Measurements from ENCODE around the gene ICA1. TPM values are rescaled to one million over a fixed set of nuclear protein-coding genes. Genes with fewer than 3 reads are reported as not detected.

The ICA1 gene
- polyA plus RNA-seq, 4 donors, result 5.5 to 37.1 (median 28.9) TPM

- DNase-seq (ENCODE audit: low read depth in 4 of 4, low spot score in 3 of 4), result no peak
These were observed 93.6 kb downstream of the ICA1 start for GRCh38 chr7:8168336-8168735.

- DNase-seq (ENCODE audit: low read depth in 4 of 4, low spot score in 3 of 4), result no peak
These were observed 96.8 kb downstream of the ICA1 start for GRCh38 chr7:8165150-8165549.

- no peak for DNase-seq (ENCODE audit: low read depth in 4 of 4, low spot score in 3 of 4)
These were observed 99.8 kb downstream of the ICA1 start for GRCh38 chr7:8162181-8162580.

GRCh38 chr7:8161364-8161828, 100.6 kb downstream of the ICA1 start:
- DNase-seq (ENCODE audit: low read depth in 4 of 4, low spot score in 3 of 4), result no peak

- no peak for DNase-seq (ENCODE audit: low read depth in 4 of 4, low spot score in 3 of 4)
These were observed 101.1 kb downstream of the ICA1 start for GRCh38 chr7:8160779-8161345.

- DNase-seq (ENCODE audit: low read depth in 4 of 4, low spot score in 3 of 4), result no peak
These were observed 101.7 kb downstream of the ICA1 start for GRCh38 chr7:8160250-8160649.

- no peak for DNase-seq (ENCODE audit: low read depth in 4 of 4, low spot score in 3 of 4)
These were observed 102.4 kb downstream of the ICA1 start for GRCh38 chr7:8159595-8159994.

GRCh38 chr7:8157296-8157695, 104.7 kb downstream of the ICA1 start:
- no peak for DNase-seq (ENCODE audit: low read depth in 4 of 4, low spot score in 3 of 4)

- DNase-seq (ENCODE audit: low read depth in 4 of 4, low spot score in 3 of 4), result no peak
These were observed 106.1 kb downstream of the ICA1 start for GRCh38 chr7:8155836-8156235.

- DNase-seq (ENCODE audit: low read depth in 4 of 4, low spot score in 3 of 4), result no peak
These were observed 107.7 kb downstream of the ICA1 start for GRCh38 chr7:8154272-8154671.

GRCh38 chr7:8152489-8153192, 109.3 kb downstream of the ICA1 start:
- no peak for DNase-seq (ENCODE audit: low read depth in 4 of 4, low spot score in 3 of 4)

- DNase-seq (ENCODE audit: low read depth in 4 of 4, low spot score in 3 of 4), result no peak
These were observed 110.7 kb downstream of the ICA1 start for GRCh38 chr7:8151161-8151725.

- DNase-seq (ENCODE audit: low read depth in 4 of 4, low spot score in 3 of 4), result no peak
These were observed 112.7 kb downstream of the ICA1 start for GRCh38 chr7:8149222-8149621.

- no peak for DNase-seq (ENCODE audit: low read depth in 4 of 4, low spot score in 3 of 4)
These were observed 114.1 kb downstream of the ICA1 start for GRCh38 chr7:8147760-8148463.

- no peak for DNase-seq (ENCODE audit: low read depth in 4 of 4, low spot score in 3 of 4)
These were observed 115.1 kb downstream of the ICA1 start for GRCh38 chr7:8146788-8147413.

- no peak for DNase-seq (ENCODE audit: low read depth in 4 of 4, low spot score in 3 of 4)
These were observed 115.7 kb downstream of the ICA1 start for GRCh38 chr7:8146106-8146787.

GRCh38 chr7:8144856-8145255, 117.1 kb downstream of the ICA1 start:
- no peak for DNase-seq (ENCODE audit: low read depth in 4 of 4, low spot score in 3 of 4)

- DNase-seq (ENCODE audit: low read depth in 4 of 4, low spot score in 3 of 4), result no peak
These were observed 118.7 kb downstream of the ICA1 start for GRCh38 chr7:8143151-8143874.

GRCh38 chr7:8142477-8142876, 119.5 kb downstream of the ICA1 start:
- no peak for DNase-seq (ENCODE audit: low read depth in 4 of 4, low spot score in 3 of 4)

- no peak for DNase-seq (ENCODE audit: low read depth in 4 of 4, low spot score in 3 of 4)
These were observed 120.9 kb downstream of the ICA1 start for GRCh38 chr7:8141070-8141469.

Measured in left renal pelvis (tissue), 4 donors.